Activated CD8-positive, alpha-beta memory T cell treated with anti-CD3 and anti-CD28 coated beads, Interleukin-2, amount 10 ng/mL, durations not matched to agents 7 days and 5 days (primary cell): ENCODE data around the gene KRTAP10-7. TPM values are rescaled to one million over a fixed set of nuclear protein-coding genes. Genes with fewer than 3 reads are reported as not detected.
"Not testable (repeated sequence)": the region's sequence is repeated elsewhere in the genome, so short reads cannot be mapped to it uniquely, and the experiment has no call there.

ENCODE experiments used
- ATAC-seq: fragments of 150-1000 bp; cut with Tn5 transposase; one replicate; pipeline ENCODE4 v1.10.0; 2021; ENCODE audit warnings: moderate library complexity
- CTCF ChIA-PET: fragments of 350-600 bp; sonication (Branson Sonifier 250); formaldehyde crosslinking; loops from one replicate; lab custom pipeline; 2021; ENCODE audit warnings: antibody characterized with exemption; lab: Charles Lee
- DNase-seq: peaks from one replicate; pipeline ENCODE4 v3.0.0-alpha.2; 2020
- H3K27ac Mint-ChIP-seq: one replicate; pipeline ENCODE4 v1.8.0; 2021; ENCODE audit warnings: mild to moderate bottlenecking, mixed read lengths
- H3K27me3 Mint-ChIP-seq: one replicate; pipeline ENCODE4 v1.8.0; 2021; ENCODE audit warnings: mixed read lengths
- H3K36me3 Mint-ChIP-seq: one replicate; pipeline ENCODE4 v1.8.0; 2021; ENCODE audit warnings: mild to moderate bottlenecking, mixed read lengths
- H3K4me1 Mint-ChIP-seq: one replicate; pipeline ENCODE4 v1.8.0; 2021; ENCODE audit warnings: mixed read lengths
- H3K4me3 Mint-ChIP-seq: one replicate; pipeline ENCODE4 v1.8.0; 2021; ENCODE audit warnings: mild to moderate bottlenecking, moderate library complexity, mixed read lengths
- H3K9me3 Mint-ChIP-seq: one replicate; pipeline ENCODE4 v1.8.0; 2022; ENCODE audit warnings: low read depth, mixed read lengths
- total RNA-seq, 2 experiments: library from RNA; stranded (reverse); gene quantifications; one replicate each; pipeline ENCODE4 v1.2.3, GENCODE V29; 2021

The KRTAP10-7 gene
- not detected for total RNA-seq

- H3K4me3 Mint-ChIP-seq, DNase-seq, CTCF ChIA-PET, H3K36me3 Mint-ChIP-seq, H3K4me1 Mint-ChIP-seq, H3K9me3 Mint-ChIP-seq, H3K27ac Mint-ChIP-seq, ATAC-seq: not testable (repeated sequence)
- H3K27me3 Mint-ChIP-seq = peaks cover 19% of the 10 kb centered on the region
Observed at GRCh38 chr21:44600118-44600978, at the start of gene KRTAP10-7. TSS of gene KRTAP10-7 (plus strand) at chr21:44600597. CDS start at chr21:44600622, 25 bp downstream.

- Mint-ChIP-seq H3K36me3 (peaks cover 16% of the 10 kb centered on the region), H3K27me3 (no peaks in the 10 kb centered on the region), H3K4me1 (peaks cover 14% of the 10 kb centered on the region), H3K27ac (no peak overlapping the region), H3K4me3 (no peak overlapping the region), H3K9me3 (peaks cover 12% of the 10 kb centered on the region)
- no peak for ATAC-seq
- CTCF ChIA-PET = no interaction called here
- peak; percentile 34 for DNase-seq
Observed at GRCh38 chr21:44550807-44551206, 49.6 kb upstream of the KRTAP10-7 start.

GRCh38 chr21:44551340-44551961 is 48.9 kb upstream of the KRTAP10-7 start, which contains the start of gene KRTAP10-2:
TSS of gene KRTAP10-2 (minus strand) at chr21:44551505. CDS start at chr21:44551458, 47 bp downstream.
- Mint-ChIP-seq H3K36me3 (peaks cover 16% of the 10 kb centered on the region), H3K9me3 (peaks cover 12% of the 10 kb centered on the region), H3K4me1 (peaks cover 14% of the 10 kb centered on the region), H3K27me3 (no peaks in the 10 kb centered on the region), H3K27ac (no peak within 1 kb of the TSS), H3K4me3 (no peak within 1 kb of the TSS)
- CTCF ChIA-PET = no interaction called here
- ATAC-seq = no peak
- DNase-seq = peak; percentile 29

GRCh38 chr21:44552136-44552535 is 48.3 kb upstream of the KRTAP10-7 start:
- CTCF ChIA-PET = no interaction called here
- Mint-ChIP-seq H3K4me3 (no peak overlapping the region), H3K27me3 (no peaks in the 10 kb centered on the region), H3K9me3 (peaks cover 6% of the 10 kb centered on the region), H3K4me1 (peaks cover 11% of the 10 kb centered on the region), H3K27ac (no peak overlapping the region), H3K36me3 (peaks cover 9% of the 10 kb centered on the region)
- ATAC-seq = no peak
- peak; percentile 23 for DNase-seq

- DNase-seq (peak; percentile 23), ATAC-seq (no peak)
- Mint-ChIP-seq H3K4me1 (peaks cover 5% of the 10 kb centered on the region), H3K27me3 (no peaks in the 10 kb centered on the region), H3K4me3 (no peak overlapping the region), H3K27ac (no peak overlapping the region), H3K9me3 (peaks cover under 1% of the 10 kb centered on the region), H3K36me3 (peaks cover 4% of the 10 kb centered on the region)
- CTCF ChIA-PET = no interaction called here
Observed at GRCh38 chr21:44552681-44553080, 47.7 kb upstream of the KRTAP10-7 start.

GRCh38 chr21:44555200-44555875 is 45.1 kb upstream of the KRTAP10-7 start:
- peaks cover 2% of the 10 kb centered on the region for H3K36me3 Mint-ChIP-seq
- no peak overlapping the region for H3K4me3 Mint-ChIP-seq
- no peaks in the 10 kb centered on the region for H3K4me1 Mint-ChIP-seq
- CTCF ChIA-PET = no interaction called here
- ATAC-seq (no peak), DNase-seq (peak; percentile 26)
- H3K9me3 Mint-ChIP-seq = peaks cover 2% of the 10 kb centered on the region
- H3K27me3 Mint-ChIP-seq = peaks cover 2% of the 10 kb centered on the region
- no peak overlapping the region for H3K27ac Mint-ChIP-seq

GRCh38 chr21:44556879-44557278 is 43.5 kb upstream of the KRTAP10-7 start:
- H3K27ac Mint-ChIP-seq = no peak overlapping the region
- ATAC-seq (no peak), DNase-seq (peak; percentile 21)
- H3K27me3 Mint-ChIP-seq = peaks cover 13% of the 10 kb centered on the region
- CTCF ChIA-PET = no interaction called here
- H3K36me3 Mint-ChIP-seq = peaks cover 2% of the 10 kb centered on the region
- H3K4me1 Mint-ChIP-seq = no peaks in the 10 kb centered on the region
- H3K4me3 Mint-ChIP-seq = no peak overlapping the region
- H3K9me3 Mint-ChIP-seq = peaks cover 2% of the 10 kb centered on the region

GRCh38 chr21:44557491-44558328 is 42.7 kb upstream of the KRTAP10-7 start:
- Mint-ChIP-seq H3K36me3 (peaks cover 6% of the 10 kb centered on the region), H3K4me1 (no peaks in the 10 kb centered on the region), H3K4me3 (no peak overlapping the region), H3K9me3 (peaks cover 2% of the 10 kb centered on the region), H3K27me3 (peaks cover 17% of the 10 kb centered on the region), H3K27ac (no peak overlapping the region)
- ATAC-seq = no peak
- CTCF ChIA-PET = no interaction called here
- DNase-seq = peak; percentile 25

GRCh38 chr21:44558329-44558675 is 42.1 kb upstream of the KRTAP10-7 start:
- ATAC-seq, H3K4me1 Mint-ChIP-seq, H3K36me3 Mint-ChIP-seq, H3K4me3 Mint-ChIP-seq, CTCF ChIA-PET, H3K9me3 Mint-ChIP-seq, H3K27ac Mint-ChIP-seq: not testable (repeated sequence)
- H3K27me3 Mint-ChIP-seq = peaks cover 17% of the 10 kb centered on the region
- DNase-seq = peak; percentile 15

GRCh38 chr21:44558695-44559094 is 41.7 kb upstream of the KRTAP10-7 start, which contains the start of gene KRTAP10-3:
TSS of gene KRTAP10-3 (minus strand) at chr21:44558795. CDS start at chr21:44558715, 80 bp downstream.
- no peak within 1 kb of the TSS for H3K4me3 Mint-ChIP-seq
- CTCF ChIA-PET = no interaction called here

GRCh38 chr21:44564099-44564498 is 36.3 kb upstream of the KRTAP10-7 start:
- ATAC-seq = no peak
- CTCF ChIA-PET = no interaction called here
- Mint-ChIP-seq H3K4me1 (peaks cover 12% of the 10 kb centered on the region), H3K27ac (no peak overlapping the region), H3K36me3 (peaks cover 10% of the 10 kb centered on the region), H3K27me3 (peaks cover 17% of the 10 kb centered on the region), H3K9me3 (peaks cover 2% of the 10 kb centered on the region), H3K4me3 (no peak overlapping the region)
- DNase-seq = no peak

More at GRCh38 chr21:44558695-44559094, 41.7 kb upstream of the KRTAP10-7 start, which contains the start of gene KRTAP10-3:
- ATAC-seq (no peak), DNase-seq (peak; percentile 16)
- H3K4me1 Mint-ChIP-seq = no peaks in the 10 kb centered on the region
- peaks cover 2% of the 10 kb centered on the region for H3K9me3 Mint-ChIP-seq
- no peak within 1 kb of the TSS for H3K27ac Mint-ChIP-seq
- H3K36me3 Mint-ChIP-seq = peaks cover 8% of the 10 kb centered on the region
- peaks cover 17% of the 10 kb centered on the region for H3K27me3 Mint-ChIP-seq

GRCh38 chr21:44564886-44565598 is 35.4 kb upstream of the KRTAP10-7 start:
- peak overlapping the region; percentile 84 for H3K27ac Mint-ChIP-seq
- peak; percentile 67 for ATAC-seq
- H3K9me3 Mint-ChIP-seq = peaks cover under 1% of the 10 kb centered on the region
- peak overlapping the region; percentile 44 for H3K4me3 Mint-ChIP-seq
- H3K36me3 Mint-ChIP-seq = peaks cover 9% of the 10 kb centered on the region
- H3K4me1 Mint-ChIP-seq = peaks cover 12% of the 10 kb centered on the region
- no peak for DNase-seq
- peaks cover 17% of the 10 kb centered on the region for H3K27me3 Mint-ChIP-seq
- CTCF ChIA-PET = no interaction called here
